SK-N-SH (cell line): Measurements from ENCODE around the gene WWTR1. TPM values are rescaled to one million over a fixed set of nuclear protein-coding genes. Genes with fewer than 3 reads are reported as not detected.
A peak's percentile ranks its signal among the peaks of the same experiment; 100 is the strongest.

Source experiments
- CTCF ChIA-PET: fragments of 300-600, 350-600 bp; formaldehyde crosslinking; extraction: SDS; loops from one replicate; lab custom pipeline; 2021; lab: Yijun Ruan, JAX
- POLR2A ChIA-PET: fragments of 350-600 bp; sonication (Branson Sonifier 250); formaldehyde crosslinking; extraction: SDS; loops from one replicate; lab custom pipeline; 2020; ENCODE audit warnings: antibody characterized with exemption, inconsistent platforms; lab: Yijun Ruan, JAX
- DNase-seq: peaks from one replicate; pipeline ENCODE4 v3.0.0; 2012
- H2AFZ ChIP-seq: fragments of 200-600 bp; sonication (generic); 2 replicates; pipeline ENCODE4 v1.8.1; 2016; ENCODE audit warnings: antibody characterized with exemption, mild to moderate bottlenecking, low read depth
- H3F3A ChIP-seq: fragments of 200-600 bp; sonication (generic); replicated peaks from 2 replicates; pipeline ENCODE3; 2016; ENCODE audit warnings: antibody characterized with exemption, mild to moderate bottlenecking; ENCODE audit not compliant: insufficient read depth
- H3K27ac ChIP-seq, 2 experiments: fragments of 200-500 bp in 1 of 2; fragments of 200-600 bp in 1 of 2; sonication (Bioruptor generic) in 1 of 2; sonication (generic), shearing (Covaris generic) in 1 of 2; 2 replicates each; pipeline versions ENCODE4 v1.5.1 to v1.6.1; 2014 to 2016; ENCODE audit warnings: low read depth in 2 of 2, inconsistent platforms in 1 of 2, low read length in 1 of 2, mild to moderate bottlenecking in 1 of 2, mixed read lengths in 1 of 2
- H3K27me3 ChIP-seq: fragments of 200-600 bp; sonication (generic), shearing (Covaris generic); 2 replicates; pipeline ENCODE4 v1.6.1; 2016; ENCODE audit warnings: mixed run types; ENCODE audit not compliant: insufficient read depth
- H3K36me3 ChIP-seq, 2 experiments: fragments of 200-500 bp in 1 of 2; fragments of 200-600 bp in 1 of 2; sonication (Bioruptor generic) in 1 of 2; sonication (generic) in 1 of 2; replicated peaks in 1 of 2; 2 replicates each; pipeline versions ENCODE3 to v1.5.1; 2014 to 2016; ENCODE audit warnings: low read length in 1 of 2, mild to moderate bottlenecking in 1 of 2; ENCODE audit not compliant: insufficient read depth in 2 of 2, control insufficient read depth in 1 of 2
- H3K4me1 ChIP-seq, 2 experiments: fragments of 200-500 bp in 1 of 2; fragments of 200-600 bp in 1 of 2; sonication (Bioruptor generic) in 1 of 2; sonication (generic), shearing (Covaris generic) in 1 of 2; 2 replicates each; pipeline versions ENCODE4 v1.5.1 to v1.6.1; 2014 to 2016; ENCODE audit warnings: low read depth in 1 of 2, low read length in 1 of 2, mixed run types in 1 of 2; ENCODE audit not compliant: insufficient read depth in 2 of 2, control insufficient read depth in 1 of 2
- H3K4me2 ChIP-seq: fragments of 200-600 bp; sonication (generic), shearing (Covaris generic); 2 replicates; pipeline ENCODE4 v1.6.1; 2017; ENCODE audit warnings: mixed run types
- H3K4me3 ChIP-seq, 2 experiments: fragments of 200-500 bp in 1 of 2; fragments of 200-600 bp in 1 of 2; sonication (Bioruptor generic) in 1 of 2; sonication (generic), shearing (Covaris generic) in 1 of 2; 2 replicates each; pipeline versions ENCODE4 v1.5.1 to v1.8.1; 2014 to 2016; ENCODE audit warnings: low read depth in 2 of 2, inconsistent platforms in 1 of 2, low read length in 1 of 2, mild to moderate bottlenecking in 1 of 2, mixed read lengths in 1 of 2, moderate library complexity in 1 of 2
- H3K79me2 ChIP-seq: fragments of 200-600 bp; sonication (generic); 2 replicates; pipeline ENCODE4 v1.8.1; 2017; ENCODE audit warnings: mild to moderate bottlenecking; ENCODE audit not compliant: insufficient read depth
- H3K9ac ChIP-seq: fragments of 200-600 bp; sonication (generic); 2 replicates; pipeline ENCODE4 v1.6.1; 2017; ENCODE audit warnings: mixed run types
- H3K9me2 ChIP-seq: fragments of 200-600 bp; sonication (generic); 2 replicates; pipeline ENCODE4 v1.6.1; 2017; ENCODE audit warnings: mixed run types
- H3K9me3 ChIP-seq: fragments of 200-600 bp; sonication (generic); 2 replicates; pipeline ENCODE4 v1.6.1; 2017; ENCODE audit warnings: mixed run types, mild to moderate bottlenecking, moderate library complexity
- H4K20me1 ChIP-seq: fragments of 200-600 bp; sonication (generic); 2 replicates; pipeline ENCODE4 v1.6.1; 2017; ENCODE audit warnings: mild to moderate bottlenecking, mixed run types; ENCODE audit not compliant: insufficient read depth
- CTCF ChIP-seq: fragments of 200-600 bp; sonication (generic); IDR thresholded peaks from 2 replicates; pipeline ENCODE4 v1.6.1; 2017; ENCODE audit warnings: antibody characterized with exemption, mild to moderate bottlenecking, moderate library complexity
- ELF1 ChIP-seq: IDR thresholded peaks from 2 replicates; pipeline ENCODE4 v1.4.0; 2012
- EZH2phosphoT487 ChIP-seq: fragments of 200-600 bp; sonication (generic); IDR thresholded peaks from 2 replicates; pipeline ENCODE4 v1.6.1; 2017; ENCODE audit warnings: low read depth, mixed run types, mild to moderate bottlenecking, antibody characterized with exemption, moderate library complexity, borderline replicate concordance
- FOSL2 ChIP-seq: IDR thresholded peaks from 2 replicates; pipeline ENCODE4 v1.4.0; 2012; ENCODE audit warnings: low read depth, mild to moderate bottlenecking, moderate library complexity, borderline replicate concordance
- FOXJ3 ChIP-seq: sonication (generic); formaldehyde crosslinking; IDR thresholded peaks from 2 replicates; pipeline ENCODE4 v1.5.1; 2020; ENCODE audit warnings: mild to moderate bottlenecking, missing genetic modification reagents
- GABPA ChIP-seq: IDR thresholded peaks from 2 replicates; pipeline ENCODE4 v1.4.0; 2012; ENCODE audit warnings: low read depth, mild to moderate bottlenecking
- GATA2 ChIP-seq: sonication (generic); formaldehyde crosslinking; IDR thresholded peaks from 2 replicates; pipeline ENCODE4 v1.5.0; 2020; ENCODE audit warnings: mild to moderate bottlenecking, missing genetic modification reagents
- JUND ChIP-seq: IDR thresholded peaks from 2 replicates; pipeline ENCODE4 v1.4.0; 2012
- MEF2A ChIP-seq: IDR thresholded peaks from 2 replicates; pipeline ENCODE4 v1.4.0; 2012; ENCODE audit warnings: low read depth, borderline replicate concordance
- NFIC ChIP-seq: IDR thresholded peaks from 2 replicates; pipeline ENCODE4 v1.4.0; 2012; ENCODE audit warnings: borderline replicate concordance
- NRF1 ChIP-seq: IDR thresholded peaks from 2 replicates; pipeline ENCODE4 v1.6.1; 2012; ENCODE audit warnings: low read depth, mild to moderate bottlenecking, low read length
- PBX3 ChIP-seq: IDR thresholded peaks from 2 replicates; pipeline ENCODE4; 2012
- POLR2AphosphoS5 ChIP-seq: IDR thresholded peaks from 2 replicates; pipeline ENCODE4 v1.6.1; 2012; ENCODE audit warnings: low read depth, low read length
- RCOR1 ChIP-seq: fragments of 150-350 bp; IDR thresholded peaks from 2 replicates; pipeline ENCODE4 v1.6.1; 2017; ENCODE audit warnings: antibody characterized with exemption, low read length
- RFX5 ChIP-seq: IDR thresholded peaks from 2 replicates; pipeline ENCODE4 v1.6.1; 2012; ENCODE audit warnings: mild to moderate bottlenecking, improper control_type of control experiment, low read length
- SIN3A ChIP-seq: IDR thresholded peaks from 2 replicates; pipeline ENCODE4 v1.6.1; 2012; ENCODE audit warnings: low read depth, mild to moderate bottlenecking, low read length, moderate library complexity, borderline replicate concordance
- TAF1 ChIP-seq: IDR thresholded peaks from 2 replicates; pipeline ENCODE4 v1.6.1; 2012; ENCODE audit warnings: low read depth, mild to moderate bottlenecking, low read length, moderate library complexity, borderline replicate concordance
- TCF12 ChIP-seq: IDR thresholded peaks from 2 replicates; pipeline ENCODE4 v1.4.0; 2012
- TEAD4 ChIP-seq: IDR thresholded peaks from 2 replicates; pipeline ENCODE4 v1.4.0; 2012; ENCODE audit warnings: mild to moderate bottlenecking, borderline replicate concordance; ENCODE audit not compliant: insufficient read depth
- USF1 ChIP-seq: IDR thresholded peaks from 2 replicates; pipeline ENCODE4 v1.4.0; 2012; ENCODE audit warnings: low read depth, borderline replicate concordance
- USF2 ChIP-seq: fragments of 150-350 bp; IDR thresholded peaks from 2 replicates; pipeline ENCODE4 v1.6.1; 2017; ENCODE audit warnings: antibody characterized with exemption, low read length, low read depth, borderline replicate concordance
- YY1 ChIP-seq: IDR thresholded peaks from 2 replicates; pipeline ENCODE4 v1.4.0; 2012; ENCODE audit warnings: low read depth, mild to moderate bottlenecking
- ZBTB33 ChIP-seq: IDR thresholded peaks from 2 replicates; pipeline ENCODE4 v1.4.0; 2012; ENCODE audit warnings: low read depth, borderline replicate concordance
- WGBS: methylation state at CpG from one replicate; pipeline ENCODE4 v1.1.6; 2017; ENCODE audit warnings: low lambda C conversion rate; 5-methylcytosine and 5-hydroxymethylcytosine counted together
- polyA plus RNA-seq, 3 experiments: library from polyadenylated mRNA; depleted of rRNA; stranded (reverse); fragments of >200 nt; gene quantifications; 2 replicates each; pipeline ENCODE4 v1.2.3, GENCODE V29; 2012

WWTR1 gene
- polyA plus RNA-seq, 1 of the 3 experiments (the other 2 are of a cell fraction): 60.6 TPM

- Histone ChIP-seq H3K9me3 (no peaks in the 10 kb centered on the region), H2AFZ (peak overlapping the region; percentile 71; the same call in 1 of the 2 replicates), H4K20me1 (peaks cover 23% of the 10 kb centered on the region), H3K4me3 (peak overlapping the region; percentile 67 to 75; a peak in 3 of 4 replicates), H3F3A (peaks cover 21% of the 10 kb centered on the region), H3K36me3 (no peaks in the 10 kb centered on the region), H3K9me2 (no peaks in the 10 kb centered on the region), H3K27me3 (no peaks in the 10 kb centered on the region), H3K4me2 (peak overlapping the region; percentile 94), H3K27ac (peak overlapping the region; percentile 81 to 93), H3K4me1 (peaks cover 4 to 25% of the 10 kb centered on the region in 2 experiments; a peak in 2 of 4 replicates), H3K79me2 (peaks cover 39% of the 10 kb centered on the region), H3K9ac (peak overlapping the region; percentile 84)
- peak; percentile 40 for DNase-seq
- WGBS: 50% methylated on average over 24 of the region's 24 CpGs
- ChIA-PET POLR2A (no interaction called here), CTCF (interaction anchor here (1.2 kb wide), 1 partner anchor 128 kb away, joined by 3 read pairs; no protein-coding TSS in a partner anchor)
- TF ChIP-seq ELF1 (no peak), SIN3A (no peak), EZH2phosphoT487 (no peak), FOSL2 (no peak), USF2 (no peak), MEF2A (no peak), YY1 (no peak), USF1 (no peak), ZBTB33 (no peak), TAF1 (0 out of 2 replicates have a peak, but pooled peaks have one; percentile 35), RFX5 (no peak), TCF12 (peak; percentile 4; the same call in 1 of the 2 replicates), POLR2AphosphoS5 (peak; percentile 17; the same call in 1 of the 2 replicates), GABPA (no peak), GATA2 (CRISPR knock-in tag) (no peak), PBX3 (peak; percentile 32; the same call in 1 of the 2 replicates), JUND (no peak), NRF1 (no peak), RCOR1 (no peak), CTCF (no peak), FOXJ3 (CRISPR knock-in tag) (no peak), NFIC (no peak), TEAD4 (no peak)
Observed at GRCh38 chr3:149658744-149659497, 1.1 kb upstream of the WWTR1 start.
